ENCODE data around the gene NLRX1. TPM values are rescaled to one million over a fixed set of nuclear protein-coding genes. Genes with fewer than 3 reads are reported as not detected.
A peak's percentile ranks its signal among the peaks of the same experiment; 100 is the strongest.
"Not testable (repeated sequence)": the region's sequence is repeated elsewhere in the genome, so short reads cannot be mapped to it uniquely, and the experiment has no call there.

The NLRX1 gene
- total RNA-seq, 1 donor from 2014 or later = 31.2 TPM

DNA sequence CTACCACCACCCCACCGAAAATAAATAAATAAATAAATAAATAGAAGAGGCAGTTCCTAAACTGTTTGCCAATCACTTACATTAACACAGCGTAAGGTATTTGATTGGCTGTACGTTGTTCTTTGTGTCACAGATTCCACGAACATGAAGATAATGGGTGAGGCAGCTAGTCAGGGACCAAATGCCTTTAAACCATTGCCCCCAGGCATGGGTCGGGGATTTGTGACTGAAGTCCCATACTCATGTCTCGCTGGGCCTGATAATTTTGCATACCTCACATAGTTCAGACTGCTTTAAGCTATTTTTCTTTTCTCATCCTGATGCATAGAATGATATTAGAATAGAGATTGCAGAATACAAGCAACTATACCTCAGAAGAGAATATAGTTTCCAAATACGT lies 34.0 kb downstream of the NLRX1 start:
- no peak for ATAC-seq
- intact Hi-C loops (cut with micrococcal nuclease) = no loop called here

DNA sequence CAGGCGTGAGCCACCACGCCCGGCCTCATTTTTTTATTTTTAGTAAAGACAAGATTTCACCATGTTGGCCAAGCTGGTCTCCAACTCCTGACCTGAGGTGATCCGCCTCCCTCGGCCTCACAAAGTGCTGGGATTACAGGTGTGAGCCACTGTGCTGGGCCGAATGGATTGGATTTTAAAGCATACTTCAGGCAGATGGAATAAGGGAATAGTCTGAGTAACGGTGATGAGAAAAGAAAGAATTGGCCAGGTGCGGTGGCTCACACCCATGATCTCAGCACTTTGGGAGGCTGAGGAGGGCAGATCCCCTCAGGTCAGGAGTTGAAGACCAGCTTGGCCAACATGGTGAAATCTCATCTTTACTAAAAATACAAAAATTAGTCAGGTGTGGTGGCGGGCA lies 35.5 kb downstream of the NLRX1 start:
- no peak for ATAC-seq
- intact Hi-C loops (cut with micrococcal nuclease) = no loop called here
- no peak for DNase-seq

More for the DNA sequence above, 34.0 kb downstream of the NLRX1 start:
- DNase-seq = no peak

DNA sequence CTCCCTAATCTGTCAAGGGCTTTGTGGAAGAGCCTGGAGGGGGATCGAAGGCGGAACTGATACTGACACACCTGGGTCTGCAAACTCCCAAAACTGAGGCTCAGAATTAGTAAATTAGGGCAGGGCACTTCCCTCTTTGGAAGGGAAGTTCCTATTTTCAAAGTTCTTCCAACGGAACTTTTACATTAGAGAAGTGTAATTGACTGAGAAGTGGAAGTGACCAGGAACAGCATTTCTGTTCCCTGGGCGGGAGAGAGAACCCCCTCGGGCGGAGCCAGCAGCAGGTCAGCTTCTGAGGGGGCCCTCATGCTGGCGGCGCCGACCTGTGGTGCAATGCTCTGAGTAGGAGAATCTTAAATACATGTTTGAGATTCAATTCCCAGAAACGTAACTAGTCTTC lies 36.6 kb downstream of the NLRX1 start:
- intact Hi-C loops (cut with micrococcal nuclease) = loop anchor here (5.0 kb wide), 1 partner anchor 77 kb away; no protein-coding TSS in a partner anchor
- peak; percentile 50 for DNase-seq
- no peak for ATAC-seq

DNA sequence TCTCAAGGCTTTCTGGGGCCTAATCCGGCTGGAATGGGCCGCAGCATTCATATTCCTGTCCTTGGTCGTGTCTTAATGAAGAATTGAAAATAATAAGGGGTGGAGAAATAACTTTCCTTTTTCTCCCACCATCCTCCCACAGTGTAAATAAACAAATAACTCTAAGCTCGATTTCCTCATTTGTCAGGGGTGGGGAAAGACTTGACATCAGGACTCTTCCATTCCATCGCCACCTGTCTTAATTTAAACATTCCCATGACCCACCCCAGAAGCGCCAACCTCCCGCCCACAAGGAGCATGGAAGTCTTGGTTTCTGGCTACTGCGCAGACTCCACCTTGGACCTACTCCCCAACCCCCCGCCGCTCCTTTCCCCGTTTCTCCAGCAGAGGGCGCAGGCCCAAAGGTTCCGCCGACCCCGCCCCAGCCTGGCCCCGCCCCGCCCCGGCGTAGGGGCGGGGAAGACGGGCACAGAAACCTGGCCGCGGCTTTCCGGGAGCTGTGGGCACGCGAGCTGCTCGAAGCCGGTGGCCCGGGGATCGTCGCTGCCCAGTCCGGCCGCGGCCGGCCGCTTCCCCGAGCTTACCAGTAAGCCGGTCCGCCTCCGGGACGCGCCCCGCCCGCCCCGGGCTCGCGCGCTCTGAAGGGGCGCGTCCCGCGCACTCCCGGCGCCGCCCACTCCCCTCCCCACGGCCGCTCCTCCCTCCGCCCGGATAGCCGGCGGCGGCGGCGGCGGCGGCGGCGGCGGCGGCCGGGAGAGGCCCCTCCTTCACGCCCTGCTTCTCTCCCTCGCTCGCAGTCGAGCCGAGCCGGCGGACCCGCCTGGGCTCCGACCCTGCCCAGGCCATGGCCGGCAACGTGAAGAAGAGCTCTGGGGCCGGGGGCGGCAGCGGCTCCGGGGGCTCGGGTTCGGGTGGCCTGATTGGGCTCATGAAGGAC lies 37.3 kb downstream of the NLRX1 start, which contains the start of gene CBL:
Gene CBL, plus strand, starts transcription at position 766 of the 937 bp plus-strand sequence. Its CDS starts 79 bp downstream, at position 845.
- peak; percentile 96 for DNase-seq
- intact Hi-C loops (cut with micrococcal nuclease) = loop anchor here (5.0 kb wide), 1 partner anchor 76 kb away; no protein-coding TSS in a partner anchor

DNA sequence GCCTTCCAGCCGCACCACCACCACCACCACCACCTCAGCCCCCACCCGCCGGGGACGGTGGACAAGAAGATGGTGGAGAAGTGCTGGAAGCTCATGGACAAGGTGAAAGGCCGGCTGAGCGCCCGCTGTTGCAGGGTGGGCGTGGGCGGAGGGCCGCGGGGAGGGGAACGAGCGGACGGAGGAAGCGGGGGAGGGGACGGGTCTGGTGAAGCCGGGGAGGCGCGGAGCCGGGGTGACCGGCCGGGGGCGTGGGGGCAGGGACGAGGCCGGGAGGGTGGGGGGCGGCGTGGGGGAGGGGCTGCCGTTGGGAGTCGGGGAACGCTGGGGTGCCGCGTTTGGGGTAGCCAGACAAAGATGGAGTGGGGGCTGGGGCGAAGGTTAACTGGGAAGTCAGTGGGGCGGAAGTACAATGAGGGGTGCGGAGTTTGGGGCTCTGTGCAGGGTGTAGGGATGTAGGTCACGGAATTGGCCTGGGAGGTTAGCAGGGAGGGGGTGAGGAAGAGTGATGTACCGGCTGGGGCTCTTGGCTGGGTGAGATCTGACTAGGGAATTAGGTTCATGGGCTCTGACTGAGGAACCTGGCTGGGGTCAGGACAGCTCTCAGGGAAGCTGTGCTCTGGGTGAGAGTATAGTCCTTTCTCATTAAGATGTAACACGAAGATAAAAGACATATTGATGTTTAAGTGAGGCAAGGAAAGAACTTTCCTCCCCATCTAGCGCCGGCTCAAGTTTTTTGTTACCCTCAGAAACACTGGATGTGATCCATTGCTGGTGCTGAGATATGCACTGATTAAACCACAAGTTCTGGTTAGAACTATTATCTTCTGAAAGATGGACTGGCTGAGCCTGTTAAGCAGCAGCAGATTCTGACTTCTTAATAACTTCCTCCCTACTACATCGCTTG lies 38.2 kb downstream of the NLRX1 start:
- intact Hi-C loops (cut with micrococcal nuclease) = loop anchor here (5.0 kb wide), 1 partner anchor 76 kb away; no protein-coding TSS in a partner anchor
- DNase-seq = peak; percentile 65

More for the DNA sequence above, 37.3 kb downstream of the NLRX1 start, which contains the start of gene CBL:
- ATAC-seq = peak; percentile 97

DNA sequence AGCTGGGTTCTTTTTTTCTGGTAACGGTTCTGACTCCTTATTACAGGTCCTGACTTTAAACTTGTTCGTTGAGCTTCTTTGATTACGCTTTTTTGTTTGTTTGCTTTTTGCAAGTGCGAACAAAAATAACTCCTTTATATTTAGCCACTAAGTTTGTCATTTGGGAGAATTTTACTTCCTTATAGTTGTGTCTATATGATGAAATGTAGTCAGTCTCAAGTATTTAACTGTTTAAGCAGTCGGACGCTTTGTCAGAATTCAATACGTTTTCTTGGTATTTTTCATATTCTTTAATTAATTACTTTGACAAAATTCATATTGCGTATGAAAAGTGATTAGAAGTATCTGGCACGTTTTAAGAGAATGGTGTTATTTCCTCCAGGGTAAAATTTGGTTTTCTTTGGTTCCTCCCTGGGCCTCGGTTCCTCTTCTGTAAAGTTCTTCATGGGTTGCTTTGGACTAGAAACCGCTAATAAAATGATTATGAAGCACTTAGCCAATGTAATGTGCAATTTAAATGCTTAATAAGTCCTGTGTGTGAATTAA lies 39.0 kb downstream of the NLRX1 start:
- ATAC-seq = no peak
- no peak for DNase-seq
- intact Hi-C loops (cut with micrococcal nuclease) = loop anchor here (5.0 kb wide), 1 partner anchor 75 kb away; no protein-coding TSS in a partner anchor

More for the DNA sequence above, 38.2 kb downstream of the NLRX1 start:
- ATAC-seq = peak; percentile 41

DNA sequence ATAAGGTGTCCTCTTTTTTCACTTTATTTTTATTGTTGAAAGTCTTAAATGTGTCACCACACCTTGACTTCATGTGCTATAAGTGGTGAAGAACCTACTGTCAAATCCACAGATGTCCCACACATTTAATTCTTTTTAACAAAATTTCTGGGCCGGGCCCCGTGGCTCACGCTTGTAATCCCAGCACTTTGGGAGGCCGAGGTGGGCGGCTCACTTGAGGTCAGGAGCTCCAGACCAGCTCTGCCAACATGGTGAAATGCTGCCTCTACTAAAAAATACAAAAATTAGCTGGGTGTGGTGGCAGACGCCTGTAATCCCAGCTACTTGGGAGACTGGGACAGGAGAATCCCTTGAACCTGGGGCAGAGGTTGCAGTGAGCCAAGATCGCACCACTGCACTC lies 40.7 kb downstream of the NLRX1 start:
- no peak for ATAC-seq
- no peak for DNase-seq
- intact Hi-C loops (cut with micrococcal nuclease) = loop anchor here (5.0 kb wide), 1 partner anchor 73 kb away; no protein-coding TSS in a partner anchor

DNA sequence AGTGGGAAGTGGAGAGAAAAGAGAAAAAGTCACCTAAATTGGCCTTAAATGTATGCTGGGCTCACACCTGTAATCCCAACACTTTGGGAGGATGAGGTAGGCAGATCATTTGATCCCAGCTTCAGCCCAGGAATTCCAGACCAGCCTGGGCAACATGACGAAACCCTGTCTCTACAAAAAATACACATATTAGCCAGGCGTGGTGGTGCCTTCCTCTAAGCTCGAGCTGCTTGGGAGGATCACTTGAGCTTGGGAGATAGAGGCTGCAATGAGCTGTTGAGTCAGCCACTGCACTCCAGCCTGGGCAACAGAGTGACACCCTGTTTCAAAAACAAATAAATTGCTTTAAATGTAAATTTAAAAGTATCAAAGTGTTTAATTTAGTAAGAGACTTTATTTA lies 41.5 kb downstream of the NLRX1 start:
- DNase-seq (no peak), ATAC-seq (no peak)
- intact Hi-C loops (cut with micrococcal nuclease) = no loop called here

DNA sequence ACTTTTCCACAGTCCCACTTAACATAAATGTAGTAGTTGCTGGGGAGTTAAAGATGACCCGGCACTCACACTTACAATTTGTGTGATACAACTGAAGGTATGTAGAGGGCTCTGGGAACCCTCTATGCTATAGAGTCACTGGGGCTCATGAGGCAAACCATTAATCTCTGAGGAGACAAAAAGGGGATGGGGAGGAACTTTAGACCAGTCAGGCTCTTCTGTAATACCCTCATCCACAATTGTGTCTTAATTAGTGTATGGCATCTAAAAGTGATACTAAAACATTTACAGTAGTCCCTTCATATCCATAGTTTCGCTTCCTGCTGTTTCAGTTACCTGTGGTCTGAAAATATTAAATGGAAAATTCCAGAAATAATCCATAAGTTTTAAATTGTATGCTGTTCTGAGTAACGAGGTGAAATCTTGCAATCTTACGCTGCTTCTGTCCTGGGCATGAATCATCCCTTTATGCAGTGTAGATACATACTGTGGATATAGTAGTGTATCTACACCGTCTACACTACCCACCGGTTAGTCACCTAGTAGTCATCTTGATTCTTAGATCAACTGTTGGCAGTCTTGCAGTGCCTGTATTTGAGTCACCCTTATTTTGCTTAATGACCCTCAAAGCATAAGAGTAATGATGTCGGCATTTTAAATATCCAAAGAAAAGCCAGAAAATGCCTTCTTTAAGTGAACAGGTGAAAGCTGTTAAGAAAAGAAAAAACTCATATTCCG lies 49.8 kb downstream of the NLRX1 start:
- DNase-seq (no peak), ATAC-seq (no peak)
- intact Hi-C loops (cut with micrococcal nuclease) = no loop called here

DNA sequence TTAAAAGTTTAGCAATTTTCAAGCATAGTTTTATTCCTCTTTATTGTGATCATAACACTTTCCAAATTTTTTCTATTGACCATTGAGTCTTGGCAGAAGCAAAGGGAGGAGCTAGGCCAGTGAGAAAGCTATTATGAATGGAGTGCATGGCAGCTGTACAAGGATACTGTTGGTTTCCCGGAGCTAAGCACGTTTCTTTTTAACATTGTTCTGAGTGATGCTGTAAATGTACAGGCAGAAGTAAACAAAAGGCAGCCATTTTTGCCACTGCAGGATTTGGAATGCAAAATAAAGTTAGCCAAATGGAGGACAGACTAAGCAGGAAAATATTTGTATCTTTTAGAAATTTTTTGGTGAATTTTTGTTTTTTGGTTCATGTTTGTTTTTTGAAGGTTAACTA lies 53.8 kb downstream of the NLRX1 start:
- DNase-seq (no peak), ATAC-seq (peak; percentile 53)
- intact Hi-C loops (cut with micrococcal nuclease) = no loop called here

DNA sequence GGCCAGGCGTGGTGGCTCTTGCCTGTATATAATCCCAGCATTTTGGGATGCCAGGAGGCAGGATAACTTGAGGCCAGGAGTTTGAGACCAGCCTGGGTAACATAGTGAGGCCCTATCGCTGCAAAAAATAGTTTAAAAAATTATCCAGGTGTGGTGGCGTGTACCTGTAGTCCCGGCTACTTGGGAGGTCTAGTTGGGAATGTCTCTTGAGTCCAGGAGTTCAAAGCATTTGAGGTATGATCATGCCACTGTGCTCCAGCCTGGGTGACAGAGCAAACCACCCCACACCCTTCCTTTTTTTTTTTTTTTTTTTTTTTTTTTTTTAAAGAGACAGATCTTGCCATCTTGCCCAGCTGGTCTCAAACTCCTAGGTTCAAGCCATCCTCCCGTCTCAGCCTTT lies 54.4 kb downstream of the NLRX1 start:
- DNase-seq = no peak
- ATAC-seq = no peak
- intact Hi-C loops (cut with micrococcal nuclease) = no loop called here

DNA sequence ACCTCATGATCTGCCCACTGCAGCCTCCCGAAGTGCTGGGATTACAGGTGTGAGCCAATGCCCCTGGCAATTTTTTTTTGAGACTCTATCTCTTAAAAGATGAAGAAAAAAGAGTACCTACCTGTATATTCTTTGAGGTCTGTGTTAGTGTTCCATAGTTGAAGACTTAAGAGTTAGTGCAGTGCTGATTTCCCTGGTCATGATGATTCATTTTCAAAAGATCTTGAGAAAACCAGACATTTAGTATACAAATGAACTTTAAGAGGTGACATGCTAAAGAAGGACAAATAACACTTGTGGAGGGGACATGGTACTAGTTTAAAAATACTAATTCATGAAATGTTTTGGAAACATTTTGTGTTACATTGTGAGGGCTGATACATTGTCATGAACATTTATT lies 55.3 kb downstream of the NLRX1 start:
- DNase-seq (no peak), ATAC-seq (no peak)
- intact Hi-C loops (cut with micrococcal nuclease) = no loop called here

DNA sequence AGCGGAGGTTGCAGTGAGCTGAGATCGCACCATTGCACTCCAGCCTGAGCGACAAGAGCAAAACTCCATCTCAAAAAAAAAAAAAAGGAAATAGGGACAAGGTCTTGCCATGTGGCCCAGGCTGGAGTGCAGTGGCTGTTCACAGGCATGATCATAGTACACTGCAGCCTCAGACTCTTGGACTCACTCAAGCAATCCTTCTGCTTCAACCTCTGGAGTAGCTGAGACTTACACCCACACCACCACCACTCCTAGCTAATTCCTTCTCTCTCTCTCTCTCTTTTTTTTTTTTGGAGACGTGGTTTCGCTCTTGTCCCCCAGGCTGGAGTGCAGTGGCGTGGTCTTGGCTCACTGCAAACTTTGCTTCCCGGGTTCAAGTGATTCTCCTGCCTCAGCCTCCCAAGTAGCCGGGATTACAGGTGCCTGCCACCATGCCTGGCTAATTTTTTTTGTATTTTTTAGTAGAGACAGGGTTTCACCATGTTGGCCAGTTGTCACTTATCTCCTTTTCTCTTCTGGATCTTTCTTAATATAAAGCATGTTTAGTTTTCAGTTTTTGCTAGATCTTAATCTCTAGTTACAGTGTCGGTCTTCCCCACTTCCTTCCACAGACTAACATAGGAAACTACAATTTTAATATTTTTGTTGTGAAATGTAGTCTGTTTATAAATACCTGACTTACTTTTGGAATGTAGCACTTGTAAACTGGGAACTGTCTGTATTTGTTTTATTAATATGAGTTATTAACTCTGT lies 60.2 kb downstream of the NLRX1 start:
- intact Hi-C loops (cut with micrococcal nuclease); ATAC-seq; DNase-seq: not testable (repeated sequence)

DNA sequence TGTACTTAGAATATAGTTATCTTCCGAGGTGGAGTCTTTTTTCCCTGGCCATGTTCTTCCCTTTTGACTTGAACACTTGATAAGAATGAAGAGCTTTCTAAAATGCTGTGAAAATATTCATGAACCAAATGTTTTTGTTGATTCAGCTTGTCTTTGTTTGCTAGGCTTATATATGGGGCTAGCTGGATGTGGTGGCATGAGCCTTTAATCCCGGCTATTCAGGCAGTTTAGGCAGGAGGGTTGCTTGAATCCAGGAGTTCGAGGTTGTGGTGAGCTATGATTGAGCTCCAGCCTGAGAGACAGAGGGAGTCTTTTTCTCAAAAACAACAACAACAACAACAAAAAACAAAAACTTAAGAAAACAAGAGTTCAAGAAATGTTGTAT lies 60.8 kb downstream of the NLRX1 start:
- no peak for DNase-seq

DNA sequence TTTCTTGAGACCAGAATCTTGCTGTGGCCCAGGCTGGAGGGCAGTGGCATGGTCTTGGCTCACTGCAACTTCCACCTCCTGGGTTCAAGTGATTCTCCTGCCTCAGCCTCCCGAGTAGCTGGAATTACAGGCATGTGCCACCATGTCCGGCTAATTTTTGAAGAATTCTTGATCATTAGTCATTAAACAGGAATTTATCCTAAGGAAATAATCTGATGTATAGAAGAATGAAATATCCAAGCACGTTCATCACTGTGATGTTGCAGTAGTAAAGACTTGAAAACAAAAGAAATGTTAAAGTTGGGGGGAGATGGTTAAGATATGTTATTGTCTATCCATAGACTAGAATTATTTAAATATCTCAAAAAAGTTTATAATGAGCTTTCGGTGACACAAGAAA lies 61.2 kb downstream of the NLRX1 start:
- no peak for DNase-seq
- intact Hi-C loops (cut with micrococcal nuclease) = no loop called here
- ATAC-seq = no peak

More for the DNA sequence above, 60.8 kb downstream of the NLRX1 start:
- intact Hi-C loops (cut with micrococcal nuclease) = no loop called here
- ATAC-seq = no peak
